ENCODE measurements around the gene TARBP1.

The TARBP1 gene

GRCh38 chr1:234490793-234491479 lies 12.0 kb upstream of the TARBP1 start:
- Histone ChIP-seq H4K20me1 (ENCODE audit: insufficient read depth, low read length) (no peaks in the 10 kb centered on the region), H3K4me3 (ENCODE audit: low read depth, low read length, poor library complexity, severe bottlenecking) (no peak overlapping the region), H3K27me3 (ENCODE audit: insufficient read depth, low read length) (no peaks in the 10 kb centered on the region), H3K9ac (ENCODE audit: low read length) (no peak overlapping the region), H3K4me1 (ENCODE audit: insufficient read depth, low read length, severe bottlenecking) (peaks cover 43% of the 10 kb centered on the region), H3F3A (ENCODE audit: insufficient read depth, low read length) (no peaks in the 10 kb centered on the region), H2AFZ (ENCODE audit: low read length) (no peak overlapping the region), H3K79me2 (ENCODE audit: insufficient read depth, low read length) (no peaks in the 10 kb centered on the region), H3K36me3 (ENCODE audit: insufficient read depth, low read length) (no peaks in the 10 kb centered on the region), H3K9me2 (ENCODE audit: low read depth, low read length) (no peaks in the 10 kb centered on the region), H3K9me3 (ENCODE audit: low read length) (no peaks in the 10 kb centered on the region), H3K27ac (ENCODE audit: low read depth, low read length, poor library complexity, severe bottlenecking) (no peak overlapping the region), H3K4me2 (ENCODE audit: low read length) (no peak overlapping the region)
- no peak for TF ChIP-seq EZH2 (IDR thresholded peaks at IDR 0.05; ENCODE audit: borderline replicate concordance, low read length)
- no peak for TF ChIP-seq CTCF (IDR thresholded peaks at IDR 0.05; ENCODE audit: low read length)

GRCh38 chr1:234489698-234490077 lies 10.7 kb upstream of the TARBP1 start:
- H2AFZ ChIP-seq (ENCODE audit: low read length): no peak overlapping the region
- no peak for TF ChIP-seq EZH2 (IDR thresholded peaks at IDR 0.05; ENCODE audit: borderline replicate concordance, low read length)
- no peaks in the 10 kb centered on the region for H3K36me3 ChIP-seq (ENCODE audit: insufficient read depth, low read length)
- H3K9ac ChIP-seq (ENCODE audit: low read length): no peak overlapping the region
- H3K9me3 ChIP-seq (ENCODE audit: low read length): no peaks in the 10 kb centered on the region
- H3K79me2 ChIP-seq (ENCODE audit: insufficient read depth, low read length): no peaks in the 10 kb centered on the region
- H3K27ac ChIP-seq (ENCODE audit: low read depth, low read length, poor library complexity, severe bottlenecking): no peak overlapping the region
- no peaks in the 10 kb centered on the region for H3K27me3 ChIP-seq (ENCODE audit: insufficient read depth, low read length)
- peaks cover 32% of the 10 kb centered on the region for H3K4me1 ChIP-seq (ENCODE audit: insufficient read depth, low read length, severe bottlenecking)
- H3F3A ChIP-seq (ENCODE audit: insufficient read depth, low read length): no peaks in the 10 kb centered on the region
- no peaks in the 10 kb centered on the region for H4K20me1 ChIP-seq (ENCODE audit: insufficient read depth, low read length)
- H3K9me2 ChIP-seq (ENCODE audit: low read depth, low read length): no peaks in the 10 kb centered on the region
- H3K4me2 ChIP-seq (ENCODE audit: low read length): no peak overlapping the region
- H3K4me3 ChIP-seq (ENCODE audit: low read depth, low read length, poor library complexity, severe bottlenecking): no peak overlapping the region

GRCh38 chr1:234489007-234489697 lies 10.2 kb upstream of the TARBP1 start:
- H3K9ac ChIP-seq (ENCODE audit: low read length): no peak overlapping the region
- no peaks in the 10 kb centered on the region for H3K36me3 ChIP-seq (ENCODE audit: insufficient read depth, low read length)
- no peaks in the 10 kb centered on the region for H3F3A ChIP-seq (ENCODE audit: insufficient read depth, low read length)
- H3K27me3 ChIP-seq (ENCODE audit: insufficient read depth, low read length): no peaks in the 10 kb centered on the region
- no peak overlapping the region for H3K27ac ChIP-seq (ENCODE audit: low read depth, low read length, poor library complexity, severe bottlenecking)
- no peaks in the 10 kb centered on the region for H4K20me1 ChIP-seq (ENCODE audit: insufficient read depth, low read length)
- no peaks in the 10 kb centered on the region for H3K9me3 ChIP-seq (ENCODE audit: low read length)
- peaks cover 30% of the 10 kb centered on the region for H3K4me1 ChIP-seq (ENCODE audit: insufficient read depth, low read length, severe bottlenecking)
- no peak for TF ChIP-seq EZH2 (IDR thresholded peaks at IDR 0.05; ENCODE audit: borderline replicate concordance, low read length)
- TF ChIP-seq CTCF (IDR thresholded peaks at IDR 0.05; ENCODE audit: low read length): no peak
- H3K79me2 ChIP-seq (ENCODE audit: insufficient read depth, low read length): no peaks in the 10 kb centered on the region
- no peak overlapping the region for H2AFZ ChIP-seq (ENCODE audit: low read length)
- H3K4me3 ChIP-seq (ENCODE audit: low read depth, low read length, poor library complexity, severe bottlenecking): no peak overlapping the region
- no peaks in the 10 kb centered on the region for H3K9me2 ChIP-seq (ENCODE audit: low read depth, low read length)
- peak overlapping the region; percentile 43; the same call in 1 of the 2 replicates for H3K4me2 ChIP-seq (ENCODE audit: low read length)
